NCI-H774 (cell line): ENCODE data around the gene SDS.
A peak's percentile ranks its signal among the peaks of the same experiment; 100 is the strongest.

ENCODE experiments used
- DNase-seq: peaks from one replicate; lab custom pipeline; 2025; lab: John Stamatoyannopoulos, UW

The SDS gene, protein sequence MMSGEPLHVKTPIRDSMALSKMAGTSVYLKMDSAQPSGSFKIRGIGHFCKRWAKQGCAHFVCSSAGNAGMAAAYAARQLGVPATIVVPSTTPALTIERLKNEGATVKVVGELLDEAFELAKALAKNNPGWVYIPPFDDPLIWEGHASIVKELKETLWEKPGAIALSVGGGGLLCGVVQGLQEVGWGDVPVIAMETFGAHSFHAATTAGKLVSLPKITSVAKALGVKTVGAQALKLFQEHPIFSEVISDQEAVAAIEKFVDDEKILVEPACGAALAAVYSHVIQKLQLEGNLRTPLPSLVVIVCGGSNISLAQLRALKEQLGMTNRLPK

GRCh38 chr12:113403435-113404415, at the start of gene SDS:
SDS (minus strand) TSS chr12:113403887; CDS start chr12:113399708, 4,179 bp downstream.
- no peak for DNase-seq

DNA sequence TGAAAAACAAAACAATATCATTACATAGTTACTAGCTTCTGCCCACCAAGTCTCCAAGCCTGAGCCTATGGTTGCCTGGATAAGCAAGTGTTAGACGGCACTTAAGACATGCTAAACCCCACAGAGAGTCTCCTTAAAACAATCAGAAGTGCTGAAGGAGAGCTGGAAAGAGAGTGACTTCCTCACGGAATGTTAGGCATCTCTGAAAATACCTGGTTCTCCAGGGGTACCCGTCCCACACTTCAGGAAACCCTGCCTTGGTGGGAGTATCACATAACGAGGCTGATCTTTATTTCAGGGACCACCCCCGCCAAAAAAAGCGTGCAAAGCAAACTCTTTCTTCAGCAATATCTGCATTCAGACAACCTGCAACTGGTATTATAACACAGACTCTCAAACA, 49.6 kb upstream of the SDS start:
- DNase-seq = no peak

DNA sequence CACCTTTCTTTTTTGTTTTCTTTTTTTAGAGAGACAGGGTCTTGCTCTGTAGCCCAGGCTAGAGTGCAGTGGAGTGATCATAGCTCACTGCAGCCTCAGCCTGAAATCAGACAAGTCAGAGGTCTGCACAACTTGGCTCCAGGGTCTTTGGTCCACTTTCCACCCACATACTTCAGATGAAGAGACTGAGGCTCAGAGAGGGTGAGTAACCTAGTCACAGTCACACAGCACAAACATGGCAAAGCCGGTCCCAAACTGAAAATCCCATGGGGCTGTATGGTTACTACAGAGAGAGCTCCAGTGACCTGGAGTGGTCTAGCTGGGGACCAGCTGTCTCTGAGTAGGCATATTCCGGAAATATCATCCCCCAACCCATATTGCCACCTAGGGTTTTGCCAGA, 48.8 kb upstream of the SDS start:
- DNase-seq = no peak

- DNase-seq = no peak
Measured at GRCh38 chr12:113449839-113450238, 46.2 kb upstream of the SDS start.

GRCh38 chr12:113449299-113449698, 45.6 kb upstream of the SDS start:
- no peak for DNase-seq

GRCh38 chr12:113448873-113449272, 45.2 kb upstream of the SDS start:
- DNase-seq = no peak

GRCh38 chr12:113445544-113446171, 42.0 kb upstream of the SDS start:
- no peak for DNase-seq

GRCh38 chr12:113443030-113443539, 39.4 kb upstream of the SDS start:
- DNase-seq = no peak

- no peak for DNase-seq
Measured at GRCh38 chr12:113440947-113441782, 37.5 kb upstream of the SDS start.

DNA sequence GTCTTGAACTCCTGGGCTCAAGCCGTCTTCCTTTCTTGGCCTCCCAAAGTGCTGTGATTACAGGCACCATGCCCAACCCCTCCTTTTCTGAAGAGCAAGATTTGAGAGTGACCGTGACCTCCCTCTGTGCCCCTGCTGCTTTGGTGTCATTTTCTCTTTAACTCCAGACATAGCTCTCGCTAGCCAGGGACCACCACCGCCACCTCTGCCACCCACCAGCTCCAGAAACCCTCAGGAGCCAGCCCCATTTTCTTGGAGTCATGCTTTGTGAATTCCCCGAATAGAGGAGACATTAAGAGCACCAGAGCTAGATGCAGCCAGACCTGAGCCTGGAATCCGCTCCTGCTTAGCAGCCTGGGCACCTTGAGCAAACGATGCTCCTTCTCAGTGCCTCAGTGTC, 36.6 kb upstream of the SDS start:
- no peak for DNase-seq

- peak; percentile 21 for DNase-seq
Measured at GRCh38 chr12:113439606-113440030, 35.9 kb upstream of the SDS start.

GRCh38 chr12:113439301-113439597, 35.6 kb upstream of the SDS start:
- DNase-seq = no peak

GRCh38 chr12:113438523-113439300, 35.0 kb upstream of the SDS start:
- no peak for DNase-seq

DNA sequence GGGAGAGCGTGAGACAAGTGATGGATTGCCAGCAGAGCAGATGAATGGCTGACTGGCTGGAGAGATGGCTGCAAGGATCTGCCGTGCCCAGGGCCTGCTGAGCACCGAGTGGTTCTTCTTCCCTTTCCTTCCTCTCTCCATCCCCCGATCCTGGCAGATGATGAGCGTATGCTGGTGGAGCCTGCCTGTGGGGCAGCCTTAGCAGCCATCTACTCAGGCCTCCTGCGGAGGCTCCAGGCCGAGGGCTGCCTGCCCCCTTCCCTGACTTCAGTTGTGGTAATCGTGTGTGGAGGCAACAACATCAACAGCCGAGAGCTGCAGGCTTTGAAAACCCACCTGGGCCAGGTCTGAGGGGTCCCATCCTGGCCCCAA, 34.0 kb upstream of the SDS start:
- no peak for DNase-seq

GRCh38 chr12:113436993-113437728, 33.5 kb upstream of the SDS start:
- no peak for DNase-seq

GRCh38 chr12:113436586-113436985, 32.9 kb upstream of the SDS start:
- DNase-seq = no peak

DNA sequence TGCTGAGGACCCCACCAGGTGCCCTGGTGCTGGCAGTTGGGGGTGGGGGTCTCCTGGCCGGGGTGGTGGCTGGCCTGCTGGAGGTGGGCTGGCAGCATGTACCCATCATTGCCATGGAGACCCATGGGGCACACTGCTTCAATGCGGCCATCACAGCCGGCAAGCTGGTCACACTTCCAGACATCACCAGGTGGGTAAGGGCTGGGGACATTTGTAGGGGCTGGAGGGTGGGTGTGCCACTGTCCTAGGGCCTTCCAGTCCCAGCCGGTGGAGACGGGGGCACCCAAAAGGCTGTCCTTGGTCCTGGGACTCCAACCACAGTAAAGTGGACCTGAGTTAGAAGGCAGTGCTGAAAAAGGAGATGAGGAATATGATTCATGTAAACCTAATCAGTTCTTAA, 31.7 kb upstream of the SDS start:
- DNase-seq = no peak

DNA sequence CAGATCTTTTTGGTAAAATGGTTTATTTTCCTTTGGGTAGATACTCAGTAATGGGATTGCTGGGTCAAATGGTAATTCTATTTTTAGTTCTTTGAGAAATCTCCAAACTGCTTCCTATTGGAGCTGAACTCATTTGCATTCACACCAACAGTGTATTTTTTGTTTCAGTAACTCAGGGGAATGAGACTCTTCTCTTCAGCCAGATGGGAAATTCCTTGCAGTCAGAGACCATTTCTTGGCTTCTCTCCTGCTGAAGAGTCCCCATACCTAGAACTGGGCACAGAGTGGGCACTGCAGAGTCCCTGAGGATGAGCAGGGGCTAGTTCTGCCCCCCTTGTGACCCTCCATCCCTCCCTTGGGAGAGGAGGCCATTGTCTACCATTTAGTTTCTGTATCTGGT, 29.3 kb upstream of the SDS start:
- DNase-seq = no peak

GRCh38 chr12:113428482-113428881, 24.8 kb upstream of the SDS start:
- no peak for DNase-seq

- no peak for DNase-seq
Measured at GRCh38 chr12:113427882-113428281, 24.2 kb upstream of the SDS start.
